HUDEP-2 (cell line): ENCODE data around the gene CLN3.
"Not testable (repeated sequence)": the region's sequence is repeated elsewhere in the genome, so short reads cannot be mapped to it uniquely, and the experiment has no call there.

Experiments
- DNase-seq, 76 experiments: peaks; one replicate each; lab custom pipeline; 2025; ENCODE audit not compliant: unreplicated experiment in 76 of 76; lab: John Stamatoyannopoulos, UW

Gene CLN3

GRCh38 chr16:28495098-28495793, 3.4 kb upstream of the CLN3 start:
- DNase-seq: peak in 1 of 76 experiments; percentile 7

DNA sequence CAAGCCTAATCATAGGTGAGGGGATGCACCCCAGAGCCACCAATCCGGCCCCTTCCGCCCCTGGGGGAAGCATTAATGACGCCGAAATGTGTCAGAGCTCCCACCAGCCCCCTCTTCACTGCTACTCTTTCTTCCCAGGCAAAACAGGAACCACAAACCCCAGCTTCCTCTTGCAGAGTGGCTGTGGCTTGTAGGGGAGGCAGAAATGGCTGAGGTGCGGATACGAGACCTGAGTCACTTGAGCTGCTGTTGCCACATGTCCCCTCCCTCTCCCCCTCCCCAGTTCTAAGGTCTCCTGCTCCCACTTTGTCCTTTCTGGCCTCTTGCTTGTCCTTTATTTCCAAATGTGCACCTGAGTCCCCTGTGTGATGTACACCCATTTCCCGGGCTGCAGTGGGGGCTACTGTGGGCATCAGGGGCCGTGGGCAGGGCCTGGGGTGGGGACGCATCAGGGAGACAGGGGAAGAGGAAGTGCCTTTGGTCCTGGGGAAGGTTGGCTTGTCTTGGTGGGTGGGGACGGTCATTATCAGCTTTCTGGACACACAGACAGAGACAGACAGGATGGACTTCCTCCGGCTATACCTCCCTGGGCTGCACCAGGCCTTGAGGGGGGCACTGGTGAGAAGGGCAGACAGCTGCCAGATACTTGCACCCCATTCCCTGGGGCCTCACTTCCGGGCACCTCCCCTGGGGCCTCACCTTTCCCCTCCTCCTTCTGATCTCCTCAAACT, 2.4 kb upstream of the CLN3 start, which contains the start of gene APOBR:
APOBR (plus strand) TSS at position 523 of the 731 bp plus-strand sequence; CDS start at position 562, 39 bp downstream.
- peak in 28 of 76 experiments; percentile 1 to 57 (median 18) for DNase-seq

GRCh38 chr16:28492511-28492910, 637 bp upstream of the CLN3 start:
- DNase-seq: no peak

GRCh38 chr16:28491230-28491969, 474 bp downstream of the CLN3 start:
- peak in 15 of 76 experiments; percentile 6 to 41 (median 16) for DNase-seq

DNA sequence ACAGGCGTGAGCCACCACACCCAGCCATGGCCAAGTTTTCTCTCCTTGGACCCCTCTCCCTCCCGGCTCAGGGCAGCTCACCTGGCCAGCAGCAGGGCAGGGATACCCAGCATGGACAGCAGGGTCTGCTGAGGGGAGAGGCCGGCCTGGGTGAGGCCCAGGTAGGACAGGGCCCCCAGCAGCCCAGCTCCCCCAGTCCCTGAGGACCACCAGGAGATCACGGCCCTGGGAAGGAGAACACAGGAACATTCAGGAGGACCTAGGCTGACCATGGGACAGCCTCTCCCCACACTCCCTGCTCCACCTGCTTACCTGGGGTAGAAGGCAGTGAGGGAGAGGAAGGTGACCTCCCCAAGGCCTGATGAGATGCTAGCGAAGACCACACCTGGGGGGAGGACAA, 5.6 kb downstream of the CLN3 start:
- no peak for DNase-seq

- not testable (repeated sequence) for DNase-seq
Measured at GRCh38 chr16:28483361-28483760, 8.5 kb downstream of the CLN3 start.

DNA sequence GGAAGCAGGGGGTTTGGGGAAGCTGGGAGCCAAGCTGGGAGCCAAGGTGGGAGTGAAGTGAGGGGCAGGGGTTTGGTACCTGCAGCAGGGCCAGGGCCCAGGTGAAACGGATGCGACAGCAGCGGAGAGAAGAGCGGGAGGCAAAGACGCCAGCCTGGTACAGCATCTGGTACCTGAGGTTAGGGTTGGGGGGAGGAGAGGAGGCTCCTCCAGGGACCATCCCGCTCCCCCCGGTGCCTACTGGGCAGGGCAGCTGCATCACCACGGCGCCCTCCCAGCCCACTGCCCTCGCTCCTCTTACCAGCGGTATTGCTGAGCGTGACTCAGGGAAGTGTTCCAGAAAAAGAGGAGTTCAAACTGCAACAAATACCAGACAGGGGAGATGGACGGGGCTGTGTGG, 9.8 kb downstream of the CLN3 start:
- no peak for DNase-seq

DNA sequence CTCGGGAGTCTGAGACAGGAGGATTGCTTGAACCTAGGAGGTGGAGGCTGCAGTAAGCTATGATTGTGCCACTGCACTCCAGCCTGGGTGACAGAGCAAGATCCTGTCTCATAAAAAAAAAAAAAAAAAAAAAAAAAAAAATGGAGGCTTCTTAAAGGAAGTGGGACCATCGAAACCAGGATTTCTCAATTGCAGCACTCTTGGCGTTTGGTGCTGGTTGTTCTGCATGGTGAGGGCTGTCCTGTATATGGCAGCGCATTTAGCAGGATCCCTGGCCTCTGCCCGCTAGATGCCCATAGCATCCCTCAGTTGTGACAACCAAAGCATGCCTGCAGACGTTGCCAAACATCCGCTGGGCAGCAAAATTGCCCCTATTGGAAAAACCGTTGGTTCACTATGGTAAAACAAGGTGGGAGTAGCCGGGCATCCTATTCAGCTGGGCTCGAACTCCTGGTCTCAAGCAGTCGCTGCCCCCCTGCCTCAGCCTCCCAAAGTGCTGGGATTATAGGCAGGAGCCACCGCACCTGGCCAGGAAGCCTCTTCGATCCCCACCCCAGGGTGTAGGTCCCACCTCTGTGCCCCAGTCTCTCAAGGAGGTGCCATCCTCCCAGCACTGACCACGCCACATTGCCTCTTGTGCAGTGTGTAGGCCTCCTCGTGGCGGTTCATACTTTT, 13.2 kb downstream of the CLN3 start:
- no peak for DNase-seq

- DNase-seq: no peak
Measured at GRCh38 chr16:28477311-28477920, 14.5 kb downstream of the CLN3 start.

- no peak for DNase-seq
Measured at GRCh38 chr16:28475221-28475620, 16.7 kb downstream of the CLN3 start.

DNA sequence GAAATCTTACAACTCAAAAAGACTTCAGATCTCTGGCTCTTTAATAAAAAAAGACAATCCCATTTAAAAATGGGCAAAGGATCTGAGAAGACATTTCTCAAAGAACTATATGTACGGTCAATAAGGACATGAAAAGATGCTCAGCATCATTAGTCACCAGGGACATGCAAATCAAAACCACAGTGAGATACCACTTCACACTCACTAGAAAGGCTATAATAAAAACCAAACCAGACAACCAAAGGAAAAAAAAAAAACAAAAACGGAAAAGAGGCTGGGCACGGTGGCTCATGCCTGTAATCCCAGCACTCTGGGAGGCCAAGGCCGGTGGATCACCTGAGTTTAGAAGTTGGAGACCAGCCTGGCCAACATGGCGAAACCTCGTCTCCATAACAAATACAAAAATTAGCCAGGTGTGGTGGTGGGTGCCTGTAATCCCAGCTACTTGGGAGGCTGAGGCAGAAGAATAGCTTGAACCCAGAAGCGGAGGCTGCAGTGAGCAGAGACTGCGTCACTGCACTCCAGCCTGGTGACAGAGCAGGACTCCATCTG, 18.1 kb downstream of the CLN3 start:
- no peak for DNase-seq

DNA sequence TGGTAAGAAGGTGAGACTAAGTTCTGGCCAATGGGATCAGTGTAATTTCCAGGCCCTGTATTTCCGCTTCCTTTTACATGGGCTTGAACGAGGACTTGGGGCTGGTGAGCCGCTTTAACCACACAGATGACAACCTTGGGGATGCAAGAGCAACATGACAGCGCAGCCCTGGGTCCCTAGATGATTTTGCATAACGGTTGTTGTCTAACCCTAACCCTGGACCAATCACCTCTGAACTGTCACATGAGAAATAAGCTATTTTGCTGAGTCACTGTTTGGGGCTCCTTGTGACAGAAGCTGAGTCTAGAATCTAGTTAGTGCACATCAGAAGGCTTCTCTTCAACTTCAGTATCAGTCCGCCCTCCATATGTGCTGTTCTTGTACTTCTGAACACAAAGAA, 44.8 kb downstream of the CLN3 start:
- DNase-seq: not testable (repeated sequence)

- not testable (repeated sequence) for DNase-seq
Measured at GRCh38 chr16:28446388-28446787, 45.5 kb downstream of the CLN3 start.

GRCh38 chr16:28443943-28444342, 47.9 kb downstream of the CLN3 start:
- not testable (repeated sequence) for DNase-seq

DNA sequence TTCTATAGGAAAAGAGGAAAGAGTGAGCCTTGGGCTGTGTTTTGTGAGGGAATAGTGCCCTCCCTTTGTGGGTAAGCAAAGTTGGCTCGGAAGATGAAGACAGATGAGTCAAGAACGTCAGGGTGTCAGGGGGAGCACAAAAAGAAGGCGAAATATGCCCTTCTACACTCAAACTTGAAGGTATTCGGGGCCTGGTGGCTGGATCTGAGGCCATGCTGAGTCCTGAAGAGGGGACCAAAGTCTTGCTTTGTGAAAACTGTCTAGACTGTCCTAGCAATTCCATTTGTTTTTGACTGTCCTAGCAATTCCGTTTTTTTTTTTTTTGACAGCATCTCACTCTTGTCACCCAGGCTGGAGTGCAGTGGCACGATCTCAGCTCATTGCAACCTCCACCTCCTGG, 53.0 kb downstream of the CLN3 start:
- DNase-seq: not testable (repeated sequence)

- not testable (repeated sequence) for DNase-seq
Measured at GRCh38 chr16:28435340-28435739, 56.5 kb downstream of the CLN3 start.
